OCI-LY3 (cell line): ENCODE data around the gene CILP2.

Source experiments
- H2AFZ ChIP-seq: fragments of 200-600, 300-600 bp; shearing (Covaris generic); 2 replicates; pipeline ENCODE4 v1.6.0; 2014; ENCODE audit warnings: antibody characterized with exemption, low read depth, low read length
- H3K27ac ChIP-seq: fragments of 200-600, 300-600 bp; sonication (generic); 2 replicates; pipeline ENCODE4 v1.5.1; 2014; ENCODE audit warnings: mild to moderate bottlenecking, low read length, moderate library complexity, mixed read lengths
- H3K27me3 ChIP-seq: fragments of 200-600, 300-600 bp; sonication (generic); 2 replicates; pipeline ENCODE4 v1.6.1; 2014; ENCODE audit warnings: low read depth, low read length, mixed read lengths
- H3K36me3 ChIP-seq: fragments of 200-600, 300-600 bp; sonication (generic); replicated peaks from 2 replicates; pipeline ENCODE3; 2014; ENCODE audit warnings: low read depth, low read length, mixed read lengths
- H3K4me1 ChIP-seq: fragments of 300-600, 200-600 bp; sonication (generic); 2 replicates; pipeline ENCODE4 v1.6.1; 2014; ENCODE audit warnings: low read length, mixed read lengths
- H3K4me2 ChIP-seq: fragments of 200-600, 300-600 bp; sonication (generic); 2 replicates; pipeline ENCODE4 v1.6.1; 2014; ENCODE audit warnings: low read length, mixed read lengths
- H3K4me3 ChIP-seq: fragments of 300-600, 200-600 bp; sonication (generic); 2 replicates; pipeline ENCODE4 v1.5.1; 2014; ENCODE audit warnings: antibody characterized with exemption, mild to moderate bottlenecking, low read length, moderate library complexity
- H3K79me2 ChIP-seq: fragments of 300-600, 200-600 bp; shearing (Covaris generic); 2 replicates; pipeline ENCODE4 v1.6.1; 2014; ENCODE audit warnings: mild to moderate bottlenecking, low read length, mixed read lengths
- H3K9ac ChIP-seq: fragments of 300-600, 200-600 bp; shearing (Covaris generic); 2 replicates; pipeline ENCODE4 v1.6.0; 2014; ENCODE audit warnings: mild to moderate bottlenecking, low read length, moderate library complexity
- H3K9me3 ChIP-seq: fragments of 200-600, 300-600 bp; shearing (Covaris generic); 2 replicates; pipeline ENCODE4 v1.6.1; 2014; ENCODE audit warnings: low read length, mixed read lengths; ENCODE audit not compliant: insufficient read depth
- H4K20me1 ChIP-seq: fragments of 200-600, 300-600 bp; sonication (generic); 2 replicates; pipeline ENCODE4 v1.6.1; 2016; ENCODE audit warnings: low read length, mixed read lengths; ENCODE audit not compliant: insufficient read depth
- CTCF ChIP-seq: fragments of 200-600, 300-600 bp; sonication (generic); IDR thresholded peaks from 2 replicates; pipeline ENCODE4 v1.5.1; 2014; ENCODE audit warnings: antibody characterized with exemption, low read length, low read depth
- EZH2phosphoT487 ChIP-seq: fragments of 200-600 bp; shearing (Covaris generic); IDR thresholded peaks from 2 replicates; pipeline ENCODE4 v1.6.1; 2018; ENCODE audit warnings: antibody characterized with exemption, mixed run types, low read depth

Gene CILP2

DNA sequence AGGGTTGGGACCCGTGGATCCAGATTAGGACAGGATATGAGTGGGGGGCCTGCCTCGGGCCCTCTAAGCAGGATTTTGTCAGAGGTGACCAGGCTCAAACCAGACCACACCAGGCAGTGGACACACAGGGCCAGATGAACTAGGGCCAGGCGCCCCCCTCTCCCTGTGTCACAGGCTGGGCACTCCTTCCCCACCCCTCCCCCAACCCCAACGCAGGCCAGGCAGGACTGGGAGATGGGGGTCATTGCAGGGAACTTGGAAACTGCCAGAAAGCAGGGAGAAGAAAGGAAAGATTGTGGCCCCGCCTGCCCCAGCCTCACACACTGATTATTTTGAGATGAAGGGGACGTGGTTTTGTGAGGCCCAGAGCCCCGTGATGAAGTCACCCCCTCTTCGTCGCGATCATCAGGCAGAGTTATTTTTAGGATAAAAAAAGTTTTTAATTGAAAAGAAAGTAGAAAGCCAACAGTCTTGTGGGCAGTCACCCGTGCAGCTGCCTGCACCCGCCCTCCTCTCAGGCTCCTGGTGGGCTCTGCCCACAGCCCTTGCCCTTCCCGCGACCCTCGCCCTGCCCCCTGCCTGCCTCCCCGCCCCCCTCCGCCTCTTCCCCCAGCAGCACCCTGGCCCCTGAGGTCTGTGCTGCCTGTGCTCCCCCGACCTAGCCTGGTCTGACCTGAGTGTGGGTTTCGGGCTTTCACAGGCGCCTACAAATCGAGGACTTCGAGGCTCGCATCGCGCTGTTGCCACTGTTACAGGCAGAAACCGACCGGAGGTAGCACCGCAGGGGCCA lies 11.3 kb upstream of the CILP2 start:
- TF ChIP-seq CTCF (no peak), EZH2phosphoT487 (no peak)
- Histone ChIP-seq H2AFZ (no peak overlapping the region), H3K9ac (no peak overlapping the region), H3K79me2 (peaks cover 39% of the 10 kb centered on the region), H3K27me3 (no peaks in the 10 kb centered on the region), H3K36me3 (peaks cover 19% of the 10 kb centered on the region), H4K20me1 (peaks cover 3% of the 10 kb centered on the region; the same call in 1 of the 2 replicates), H3K9me3 (no peaks in the 10 kb centered on the region), H3K4me2 (no peak overlapping the region), H3K4me3 (no peak overlapping the region), H3K27ac (no peak overlapping the region), H3K4me1 (no peaks in the 10 kb centered on the region)

GRCh38 chr19:19527371-19527656 lies 10.8 kb upstream of the CILP2 start:
- Histone ChIP-seq H3K27me3 (no peaks in the 10 kb centered on the region), H3K4me1 (peaks cover under 1% of the 10 kb centered on the region; the same call in 1 of the 2 replicates), H3K9me3 (no peaks in the 10 kb centered on the region), H3K9ac (no peak overlapping the region), H3K79me2 (peaks cover 35% of the 10 kb centered on the region), H3K4me2 (no peak overlapping the region), H2AFZ (no peak overlapping the region), H3K4me3 (no peak overlapping the region), H3K36me3 (peaks cover 19% of the 10 kb centered on the region), H3K27ac (no peak overlapping the region), H4K20me1 (peaks cover 3% of the 10 kb centered on the region; the same call in 1 of the 2 replicates)
- no peak for TF ChIP-seq EZH2phosphoT487
- TF ChIP-seq CTCF = no peak

DNA sequence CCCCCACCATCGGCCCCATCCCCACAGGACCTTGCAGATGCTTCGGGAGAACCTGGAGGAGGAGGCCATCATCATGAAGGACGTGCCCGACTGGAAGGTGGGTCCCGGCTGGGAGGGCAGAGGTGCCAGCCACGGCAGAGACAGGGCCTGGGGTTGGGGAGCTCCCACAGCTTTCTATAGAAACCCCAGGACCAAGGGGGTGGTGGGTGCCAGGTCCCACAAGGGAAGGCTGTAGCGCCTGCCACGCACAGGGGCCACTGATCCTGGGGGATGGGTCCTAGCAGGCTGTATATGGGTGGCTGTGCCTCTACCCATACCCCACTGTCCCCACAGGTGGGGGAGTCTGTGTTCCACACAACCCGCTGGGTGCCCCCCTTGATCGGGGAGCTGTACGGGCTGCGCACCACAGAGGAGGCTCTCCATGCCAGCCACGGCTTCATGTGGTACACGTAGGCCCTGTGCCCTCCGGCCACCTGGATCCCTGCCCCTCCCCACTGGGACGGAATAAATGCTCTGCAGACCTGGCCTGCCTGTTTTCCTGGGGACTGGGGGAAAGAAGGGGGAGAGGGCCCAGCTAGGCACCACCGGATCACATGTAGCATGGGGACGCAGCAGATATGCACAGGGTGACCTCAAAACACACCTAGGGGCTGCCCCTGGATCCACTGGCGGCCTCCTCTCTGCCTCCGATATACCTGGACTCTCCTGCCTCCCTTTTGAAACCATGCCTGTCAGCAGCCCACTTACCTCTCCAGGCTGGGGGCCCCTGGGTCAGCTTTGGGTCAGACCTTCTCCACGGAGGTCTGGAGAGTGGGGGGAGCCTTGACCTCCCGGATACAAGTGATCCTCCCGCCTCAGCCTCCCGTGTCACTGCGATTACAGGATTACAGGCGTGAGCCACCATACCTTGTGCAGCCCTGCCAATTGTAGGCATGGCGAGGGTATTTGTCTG lies 10.1 kb upstream of the CILP2 start:
- H3K9me3 ChIP-seq = no peaks in the 10 kb centered on the region
- H3K79me2 ChIP-seq = peaks cover 28% of the 10 kb centered on the region
- H3K4me2 ChIP-seq = no peak overlapping the region
- TF ChIP-seq EZH2phosphoT487 = no peak
- TF ChIP-seq CTCF = no peak
- H3K27me3 ChIP-seq = no peaks in the 10 kb centered on the region
- no peak overlapping the region for H3K27ac ChIP-seq
- no peak overlapping the region for H2AFZ ChIP-seq
- H3K36me3 ChIP-seq = peaks cover 15% of the 10 kb centered on the region
- H4K20me1 ChIP-seq = peaks cover 3% of the 10 kb centered on the region; the same call in 1 of the 2 replicates
- no peak overlapping the region for H3K9ac ChIP-seq
- no peak overlapping the region for H3K4me3 ChIP-seq
- peaks cover 3% of the 10 kb centered on the region; the same call in 1 of the 2 replicates for H3K4me1 ChIP-seq
